ENCODE measurements around the gene IPO7.
A peak's percentile ranks its signal among the peaks of the same experiment; 100 is the strongest.

IPO7 gene

GRCh38 chr11:9461760-9462134 lies 77.3 kb downstream of the IPO7 start:
- H3K36me3 ChIP-seq (ENCODE audit: control insufficient read depth in 2 of 2, insufficient read depth in 1 of 2, low read length in 2 of 2) = no peaks in the 10 kb centered on the region
- H3K4me1 ChIP-seq (ENCODE audit: control insufficient read depth, insufficient read depth, low read length) = no peaks in the 10 kb centered on the region
- peak overlapping the region; percentile 88 for H3K27ac ChIP-seq (ENCODE audit: extremely low read depth, low read depth, low read length)
- ChIA-PET CTCF (interaction anchor here (0.6 to 1.0 kb wide), 5 partner anchors 12 to 771 kb away, joined by 3 to 5 read pairs (median 3); no protein-coding TSS in a partner anchor), POLR2A (interaction anchor here (1.3 to 4.3 kb wide), 11 partner anchors 12 to 843 kb away, joined by 6 to 32 read pairs (median 10); partner anchors contain the start of genes ADM and IPO7)
- H3K9me3 ChIP-seq (ENCODE audit: control insufficient read depth, insufficient read depth, low read depth, low read length) = no peaks in the 10 kb centered on the region
- TF ChIP-seq ZNF558 (tag by site-specific recombination; IDR thresholded peaks at IDR 0.05) (no peak), MZF1 (tag by site-specific recombination; IDR thresholded peaks at IDR 0.05; ENCODE audit: borderline replicate concordance) (no peak), ZNF280D (tag by site-specific recombination; IDR thresholded peaks at IDR 0.05) (no peak), SETDB1 (IDR thresholded peaks at IDR 0.05; ENCODE audit: insufficient read length, low read length) (no peak), WT1 (tag by site-specific recombination; IDR thresholded peaks at IDR 0.05) (no peak), MEIS1 (CRISPR knock-in tag; IDR thresholded peaks at IDR 0.05; ENCODE audit: borderline replicate concordance) (no peak), ZNF596 (tag by site-specific recombination; IDR thresholded peaks at IDR 0.05) (no peak), ZNF202 (tag by site-specific recombination; IDR thresholded peaks at IDR 0.05; ENCODE audit: borderline replicate concordance) (no peak), PRDM6 (tag by site-specific recombination; IDR thresholded peaks at IDR 0.05) (0 out of 2 replicates have a peak, but pooled peaks have one; percentile 21), ZNF335 (tag by site-specific recombination; conservative IDR thresholded peaks at IDR 0.05) (0 out of 2 replicates have a peak, but pooled peaks have one; percentile 24)
- peak overlapping the region; percentile 73 for H3K4me3 ChIP-seq (ENCODE audit: low read depth, low read length)

- H3K4me3 ChIP-seq (ENCODE audit: low read depth, low read length) = peak overlapping the region; percentile 73
- ChIA-PET CTCF (interaction anchor here (0.6 to 1.0 kb wide), 4 partner anchors 12 to 771 kb away, joined by 3 to 5 read pairs (median 4); no protein-coding TSS in a partner anchor), POLR2A (interaction anchor here (0.7 to 4.3 kb wide), 6 partner anchors 10 to 842 kb away, joined by 3 to 32 read pairs (median 10); partner anchors contain the start of genes ADM and IPO7)
- H3K4me1 ChIP-seq (ENCODE audit: control insufficient read depth, insufficient read depth, low read length) = no peaks in the 10 kb centered on the region
- H3K36me3 ChIP-seq (ENCODE audit: control insufficient read depth in 2 of 2, insufficient read depth in 1 of 2, low read length in 2 of 2) = no peaks in the 10 kb centered on the region
- H3K27ac ChIP-seq (ENCODE audit: extremely low read depth, low read depth, low read length) = peak overlapping the region; percentile 88; the same call in 1 of the 2 replicates
- H3K9me3 ChIP-seq (ENCODE audit: control insufficient read depth, insufficient read depth, low read depth, low read length) = no peaks in the 10 kb centered on the region
- TF ChIP-seq ZNF112 (tag by site-specific recombination; IDR thresholded peaks at IDR 0.05) = no peak
- no peak for TF ChIP-seq ZSCAN5A (tag by site-specific recombination; IDR thresholded peaks at IDR 0.05)
- no peak for TF ChIP-seq ZNF354C (tag by site-specific recombination; IDR thresholded peaks at IDR 0.05; ENCODE audit: borderline replicate concordance, low read depth)
- no peak for TF ChIP-seq ZNF214 (tag by site-specific recombination; IDR thresholded peaks at IDR 0.05; ENCODE audit: borderline replicate concordance)
- no peak for TF ChIP-seq ZNF10 (tag by site-specific recombination; IDR thresholded peaks at IDR 0.05)
- TF ChIP-seq ZNF311 (tag by site-specific recombination; IDR thresholded peaks at IDR 0.05; ENCODE audit: borderline replicate concordance) = no peak
- TF ChIP-seq ZBTB20 (tag by site-specific recombination; IDR thresholded peaks at IDR 0.05) = no peak
- TF ChIP-seq ZNF146 (tag by site-specific recombination; IDR thresholded peaks at IDR 0.05) = no peak
- no peak for TF ChIP-seq ZNF549 (tag by site-specific recombination; IDR thresholded peaks at IDR 0.05)
- no peak for TF ChIP-seq ZNF341 (tag by site-specific recombination; IDR thresholded peaks at IDR 0.05; ENCODE audit: low read depth)
- TF ChIP-seq ZNF274 (IDR thresholded peaks at IDR 0.05; ENCODE audit: low read length) = no peak
- no peak for TF ChIP-seq ZNF274 (tag by site-specific recombination; IDR thresholded peaks at IDR 0.05; ENCODE audit: borderline replicate concordance)
- no peak for TF ChIP-seq PRDM10 (tag by site-specific recombination; IDR thresholded peaks at IDR 0.05)
- TF ChIP-seq ZNF140 (tag by site-specific recombination; IDR thresholded peaks at IDR 0.05) = no peak
Measured at GRCh38 chr11:9462172-9462799, 77.8 kb downstream of the IPO7 start.

All from HEK293 (cell line).